IMR-90 (cell line): ENCODE measurements around the gene CCDC146. TPM values are rescaled to one million over a fixed set of nuclear protein-coding genes. Genes with fewer than 3 reads are reported as not detected.
"Not testable (repeated sequence)": the region's sequence is repeated elsewhere in the genome, so short reads cannot be mapped to it uniquely, and the experiment has no call there.

Experiments used
- ATAC-seq: fragments of 200-7000 bp; cut with Tn5 transposase; 2 replicates; pipeline ENCODE4 v1.9.1; 2020; ENCODE audit warnings: low read depth, mild to moderate bottlenecking, moderate library complexity
- BruUV-seq: library from RNA; stranded (reverse); fragments of 400-500 nt; replicated peaks from 2 replicates; lab custom pipeline; 2021; lab: Mats Ljungman, UMichigan
- CTCF ChIA-PET: fragments of 300-600 bp; formaldehyde crosslinking; extraction: SDS; loops from one replicate; lab custom pipeline; 2021; ENCODE audit warnings: antibody characterized with exemption; lab: Yijun Ruan, JAX
- POLR2A ChIA-PET: fragments of 300-600 bp; sonication (Branson Sonifier 250); formaldehyde crosslinking; loops from one replicate; lab custom pipeline; 2022; ENCODE audit warnings: antibody characterized with exemption; ENCODE audit not compliant: unreplicated experiment; lab: Charles Lee
- DNase-seq: peaks from one replicate; pipeline ENCODE4 v3.0.0; 2013
- H2AFZ ChIP-seq: replicated peaks from 2 replicates; pipeline ENCODE3; 2013; ENCODE audit warnings: low read length, mild to moderate bottlenecking; ENCODE audit not compliant: poor library complexity
- H2AK5ac ChIP-seq: 2 replicates; pipeline ENCODE4 v1.6.1; 2013; ENCODE audit warnings: low read depth, low read length, inconsistent platforms
- H2AK9ac ChIP-seq: replicated peaks from 2 replicates; pipeline ENCODE3; 2013; ENCODE audit warnings: mild to moderate bottlenecking, low read depth, low read length, moderate library complexity; ENCODE audit not compliant: poor library complexity
- H2BK120ac ChIP-seq: 2 replicates; pipeline ENCODE4 v1.6.1; 2013; ENCODE audit warnings: low read depth, low read length, inconsistent platforms
- H2BK15ac ChIP-seq: 3 replicates; pipeline ENCODE4 v1.6.1; 2013; ENCODE audit warnings: low read depth, low read length, inconsistent platforms
- H2BK20ac ChIP-seq: 2 replicates; pipeline ENCODE4 v1.6.1; 2013; ENCODE audit warnings: low read depth, mild to moderate bottlenecking, inconsistent platforms, low read length, moderate library complexity
- H2BK5ac ChIP-seq: 2 replicates; pipeline ENCODE4 v1.6.1; 2013; ENCODE audit warnings: mild to moderate bottlenecking, low read depth, low read length, inconsistent platforms; ENCODE audit not compliant: poor library complexity, severe bottlenecking
- H3K14ac ChIP-seq: replicated peaks from 2 replicates; pipeline ENCODE4 v1.6.1; 2013; ENCODE audit warnings: low read depth, low read length, inconsistent platforms
- H3K18ac ChIP-seq: 2 replicates; pipeline ENCODE4 v1.6.1; 2013; ENCODE audit warnings: low read depth, low read length, control low read depth
- H3K23ac ChIP-seq: 2 replicates; pipeline ENCODE4 v1.6.1; 2013; ENCODE audit warnings: low read depth, low read length, inconsistent platforms
- H3K27ac ChIP-seq: 2 replicates; pipeline ENCODE4 v1.5.1; 2013; ENCODE audit warnings: mild to moderate bottlenecking, control low read depth, low read length; ENCODE audit not compliant: insufficient read depth
- H3K27me3 ChIP-seq: 2 replicates; pipeline ENCODE4 v1.6.1; 2013; ENCODE audit warnings: low read length; ENCODE audit not compliant: control insufficient read depth, insufficient read depth
- H3K36me3 ChIP-seq: 2 replicates; pipeline ENCODE4 v1.6.1; 2013; ENCODE audit warnings: low read length, mixed read lengths; ENCODE audit not compliant: control insufficient read depth, insufficient read depth
- H3K4ac ChIP-seq: 2 replicates; pipeline ENCODE4 v1.6.1; 2013; ENCODE audit warnings: low read depth, low read length, inconsistent platforms
- H3K4me1 ChIP-seq: 2 replicates; pipeline ENCODE4 v1.6.1; 2013; ENCODE audit warnings: low read length, mixed read lengths; ENCODE audit not compliant: control insufficient read depth, insufficient read depth
- H3K4me2 ChIP-seq: 2 replicates; pipeline ENCODE4 v1.6.1; 2013; ENCODE audit warnings: low read depth, mild to moderate bottlenecking, control low read depth, low read length, moderate library complexity
- H3K4me3 ChIP-seq: 2 replicates; pipeline ENCODE4 v1.5.1; 2013; ENCODE audit warnings: low read depth, mild to moderate bottlenecking, control low read depth, low read length, moderate library complexity; ENCODE audit not compliant: insufficient read depth
- H3K56ac ChIP-seq: 2 replicates; pipeline ENCODE4 v1.6.1; 2013; ENCODE audit warnings: low read length, inconsistent platforms; ENCODE audit not compliant: insufficient read depth; ENCODE audit errors: extremely low read depth
- H3K79me1 ChIP-seq, 2 experiments: 2 replicates each; pipeline ENCODE4 v1.6.1; 2013; ENCODE audit warnings: low read length in 2 of 2, inconsistent platforms in 1 of 2, low read depth in 1 of 2
- H3K9ac ChIP-seq: 2 replicates; pipeline ENCODE4 v1.6.1; 2013; ENCODE audit warnings: low read depth, low read length, control low read depth
- H3K9me1 ChIP-seq: 2 replicates; pipeline ENCODE4 v1.6.1; 2013; ENCODE audit warnings: low read length, inconsistent platforms; ENCODE audit not compliant: insufficient read depth
- H3K9me3 ChIP-seq: 2 replicates; pipeline ENCODE4 v1.6.1; 2013; ENCODE audit warnings: low read length; ENCODE audit not compliant: control insufficient read depth, insufficient read depth
- H4K20me1 ChIP-seq: 2 replicates; pipeline ENCODE4 v1.6.1; 2013; ENCODE audit warnings: low read length, inconsistent platforms; ENCODE audit not compliant: insufficient read depth
- H4K5ac ChIP-seq: 2 replicates; pipeline ENCODE4 v1.6.1; 2013; ENCODE audit warnings: mild to moderate bottlenecking, low read depth, low read length, control low read depth
- H4K8ac ChIP-seq, 2 experiments: 2 replicates each; pipeline ENCODE4 v1.6.1; 2013; ENCODE audit warnings: low read depth in 2 of 2, low read length in 2 of 2, control low read depth in 1 of 2, inconsistent platforms in 1 of 2
- H4K91ac ChIP-seq: 2 replicates; pipeline ENCODE4 v1.6.1; 2013; ENCODE audit warnings: low read depth, low read length, inconsistent platforms; ENCODE audit not compliant: insufficient read depth
- WGBS, 2 experiments: methylation state at CpG; one replicate each; pipeline versions ENCODE4 v1.1.5 to v1.1.7; 2013; ENCODE audit warnings: missing lambda C conversion rate in 2 of 2; ENCODE audit not compliant: insufficient read length in 1 of 2; ENCODE audit errors: extremely low coverage in 2 of 2; 5-methylcytosine and 5-hydroxymethylcytosine counted together
- dilution Hi-C: fragments of 300-500 bp; cut with HindIII; formaldehyde crosslinking; loops from one replicate; pipeline ENCODE4 v1.14.3; 2018; ENCODE audit warnings: low sequenced_read_pairs; ENCODE audit not compliant: unreplicated experiment
- in situ Hi-C: fragments of 300-500 bp; cut with MboI; formaldehyde crosslinking; loops from 3 replicates; pipeline ENCODE4 v1.14.3; 2019; ENCODE audit warnings: low sequenced_read_pairs, inconsistent platforms, mixed read lengths
- intact Hi-C: fragments of 100-400 bp; cut with micrococcal nuclease; formaldehyde crosslinking; loops from 2 replicates; pipeline ENCODE4 v1.10.0; 2022
- polyA plus RNA-seq, 3 experiments: library from polyadenylated mRNA; depleted of rRNA; stranded (reverse); fragments of >200 nt; gene quantifications; 2 replicates each; pipeline ENCODE4 v1.2.3, GENCODE V29; 2012; ENCODE audit warnings: low replicate concordance in 1 of 3
- total RNA-seq: library from RNA; depleted of rRNA; stranded (reverse); fragments of >200 nt; gene quantifications from 2 replicates; pipeline ENCODE4 v1.2.3, GENCODE V29; 2012

CCDC146 gene
- total and polyA plus RNA-seq, 2 of the 4 experiments (the other 2 are of a cell fraction) = 0.54 to 1.7 TPM

DNA sequence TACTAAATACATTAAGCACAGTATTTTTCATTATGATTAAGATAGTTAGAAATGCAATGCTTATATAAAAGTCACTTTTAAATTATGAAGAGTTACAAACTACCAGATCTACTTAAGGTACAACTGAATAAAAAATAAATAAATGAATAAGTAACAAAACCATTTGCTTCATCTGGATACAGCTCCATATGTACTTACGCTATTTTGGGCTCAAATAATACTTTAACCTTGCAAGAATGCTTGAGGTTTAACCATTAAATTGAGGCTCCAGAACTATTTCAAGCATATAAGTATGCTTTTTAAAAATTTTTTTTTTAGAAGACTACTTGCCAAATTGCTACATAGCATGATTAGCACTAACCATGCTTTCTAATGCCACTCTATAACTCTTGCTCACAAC is 14.1 kb upstream of the CCDC146 start:
- H2BK15ac ChIP-seq, H3K79me1 ChIP-seq, H3K23ac ChIP-seq, H3K9me1 ChIP-seq, H3K9ac ChIP-seq, H3K27me3 ChIP-seq, CTCF ChIA-PET, dilution Hi-C loops, intact Hi-C loops, H4K91ac ChIP-seq, H4K20me1 ChIP-seq, H3K36me3 ChIP-seq, H3K9me3 ChIP-seq, POLR2A ChIA-PET, H2AK9ac ChIP-seq, H3K14ac ChIP-seq, H3K56ac ChIP-seq, H2AK5ac ChIP-seq, H2BK20ac ChIP-seq, H3K4me3 ChIP-seq, H2AFZ ChIP-seq, in situ Hi-C loops, BruUV-seq, H3K18ac ChIP-seq: not testable (repeated sequence)
- peak overlapping the region; percentile 93 for H2BK5ac ChIP-seq
- H3K4ac ChIP-seq = peak overlapping the region; percentile 40; the same call in 1 of the 2 replicates
- H3K4me2 ChIP-seq = peak overlapping the region; percentile 40; the same call in 1 of the 2 replicates
- 0 out of 2 replicates have a peak overlapping the region, but pooled peaks have one; percentile 44 for H3K27ac ChIP-seq
- peak overlapping the region; percentile 63; the same call in 1 of the 2 replicates for H4K5ac ChIP-seq
- H2BK120ac ChIP-seq = peak overlapping the region; percentile 64; the same call in 1 of the 2 replicates
- H4K8ac ChIP-seq = peak overlapping the region in 1 of 2 experiments; percentile 55; a peak in 1 of 4 replicates
- WGBS, 2 experiments = no CpG with 5 or more reads among the region's 1 CpG
- peaks cover 10% of the 10 kb centered on the region for H3K4me1 ChIP-seq
- ATAC-seq (peak; percentile 83), DNase-seq (peak; percentile 80)
